GM21825 (cell line): Measurements from ENCODE around the gene LRRC74A.

ENCODE experiments used
- ATAC-seq: cut with Tn5 transposase; IDR thresholded peaks from one replicate; pipeline ENCODE4 v1.9.1; 2021; ENCODE audit warnings: mild to moderate bottlenecking, moderate library complexity; ENCODE audit not compliant: unreplicated experiment

Gene LRRC74A

DNA sequence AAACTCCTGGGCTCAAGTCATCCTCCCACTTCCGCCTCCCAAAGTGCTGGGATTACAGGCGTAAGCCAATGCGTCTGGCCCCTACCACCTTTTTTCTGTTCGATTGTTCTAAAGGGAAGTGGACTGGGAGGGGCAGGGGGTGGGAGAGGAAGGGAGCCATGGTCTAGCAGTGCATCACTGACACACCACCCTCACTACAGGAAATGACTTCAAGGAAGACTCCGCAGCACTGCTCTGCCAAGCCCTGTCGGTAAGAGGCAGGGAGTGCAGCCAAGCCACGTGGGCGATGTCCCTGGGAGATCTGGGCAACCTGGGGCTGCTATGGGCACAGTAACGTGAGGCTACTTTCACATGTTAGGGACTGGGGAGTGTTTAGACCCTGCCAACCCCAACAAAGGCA lies 18.0 kb downstream of the LRRC74A start:
- no peak for ATAC-seq

DNA sequence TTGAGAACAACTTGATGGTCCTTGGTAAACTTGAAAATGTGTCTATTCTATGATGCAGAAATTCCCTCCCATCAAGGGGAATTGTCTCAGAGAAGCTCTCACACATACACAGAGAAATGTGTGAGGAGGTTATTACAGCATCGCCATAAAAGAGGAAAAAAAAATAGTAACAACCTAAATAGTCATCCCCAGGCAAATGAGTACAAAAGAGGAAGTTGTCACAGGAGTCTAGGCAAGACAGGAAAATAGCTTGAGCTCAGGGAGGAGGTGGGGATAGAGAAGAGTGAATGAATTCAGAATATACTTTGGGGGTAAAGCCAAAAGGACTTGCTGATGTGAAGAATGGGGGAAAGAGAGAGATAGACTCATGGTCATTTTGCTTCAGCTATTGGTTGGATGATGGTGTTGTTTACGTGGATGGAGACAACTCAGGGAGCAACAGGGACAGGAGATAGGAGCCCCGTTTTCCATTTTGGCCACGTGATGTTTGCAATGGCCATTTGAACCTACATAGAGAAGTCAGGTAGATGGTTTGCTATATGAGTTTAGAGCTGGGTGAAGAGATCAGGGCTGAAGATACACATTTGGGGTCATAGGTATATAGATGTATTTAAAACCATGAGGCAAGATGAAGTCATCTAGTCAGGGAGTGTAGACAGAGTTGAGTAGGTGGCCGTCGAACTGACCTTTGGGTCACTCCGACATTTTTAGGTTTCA lies 20.3 kb downstream of the LRRC74A start:
- ATAC-seq = no peak

GRCh38 chr14:76848879-76849278 lies 22.7 kb downstream of the LRRC74A start:
- ATAC-seq = no peak

GRCh38 chr14:76855066-76855465 lies 28.9 kb downstream of the LRRC74A start:
- no peak for ATAC-seq

GRCh38 chr14:76856769-76857168 lies 30.6 kb downstream of the LRRC74A start:
- no peak for ATAC-seq

GRCh38 chr14:76861574-76862255 lies 35.5 kb downstream of the LRRC74A start:
- ATAC-seq = no peak

- no peak for ATAC-seq
These were observed 36.5 kb downstream of the LRRC74A start for GRCh38 chr14:76862546-76863282.

- no peak for ATAC-seq
These were observed 37.7 kb downstream of the LRRC74A start for GRCh38 chr14:76863724-76864407.

GRCh38 chr14:76866456-76866855 lies 40.2 kb downstream of the LRRC74A start:
- no peak for ATAC-seq

DNA sequence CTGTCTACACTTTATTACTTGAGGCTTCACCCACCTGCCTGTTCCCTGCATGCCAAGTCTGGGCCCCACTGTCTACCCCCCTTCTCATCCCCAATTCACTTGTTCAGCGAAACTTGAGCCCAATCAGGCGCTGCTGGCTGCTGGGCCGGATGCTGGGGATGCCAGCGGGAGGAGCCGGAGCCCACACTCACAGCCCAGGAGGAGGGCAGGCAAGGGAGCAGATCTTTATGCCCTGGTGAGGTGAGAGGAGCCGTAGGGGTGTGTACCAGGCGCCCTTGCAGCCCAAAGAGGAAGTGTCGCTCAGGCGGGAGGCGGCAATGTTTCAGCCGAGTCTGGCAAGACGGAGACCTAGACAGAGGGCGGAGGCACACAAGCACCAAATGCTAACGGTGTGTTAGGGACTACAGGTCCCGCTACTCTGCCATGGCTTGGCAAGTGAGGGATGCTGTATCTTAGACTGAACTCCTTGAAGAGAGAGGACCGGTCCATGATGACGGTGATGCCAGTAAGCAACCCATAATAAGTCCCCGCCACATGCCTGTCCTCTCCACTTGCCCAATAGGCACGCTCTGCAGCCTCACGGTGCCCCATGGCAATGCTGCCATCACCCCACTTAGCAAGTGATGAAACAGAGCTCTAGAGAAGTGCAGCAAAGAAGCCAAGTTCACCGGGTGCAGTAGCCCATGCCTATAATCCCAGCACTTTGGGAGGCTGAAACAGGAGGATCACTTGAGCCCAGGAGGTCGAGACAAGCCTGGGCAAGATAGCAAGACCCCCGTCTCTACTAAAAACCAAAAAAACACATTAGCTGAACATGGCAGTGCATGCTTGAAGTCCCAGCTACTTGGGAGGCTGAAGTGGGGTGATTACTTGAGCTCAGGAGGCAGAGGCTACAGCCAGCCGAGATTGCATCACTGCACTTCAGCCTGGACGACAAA lies 41.6 kb downstream of the LRRC74A start:
- ATAC-seq = no peak

DNA sequence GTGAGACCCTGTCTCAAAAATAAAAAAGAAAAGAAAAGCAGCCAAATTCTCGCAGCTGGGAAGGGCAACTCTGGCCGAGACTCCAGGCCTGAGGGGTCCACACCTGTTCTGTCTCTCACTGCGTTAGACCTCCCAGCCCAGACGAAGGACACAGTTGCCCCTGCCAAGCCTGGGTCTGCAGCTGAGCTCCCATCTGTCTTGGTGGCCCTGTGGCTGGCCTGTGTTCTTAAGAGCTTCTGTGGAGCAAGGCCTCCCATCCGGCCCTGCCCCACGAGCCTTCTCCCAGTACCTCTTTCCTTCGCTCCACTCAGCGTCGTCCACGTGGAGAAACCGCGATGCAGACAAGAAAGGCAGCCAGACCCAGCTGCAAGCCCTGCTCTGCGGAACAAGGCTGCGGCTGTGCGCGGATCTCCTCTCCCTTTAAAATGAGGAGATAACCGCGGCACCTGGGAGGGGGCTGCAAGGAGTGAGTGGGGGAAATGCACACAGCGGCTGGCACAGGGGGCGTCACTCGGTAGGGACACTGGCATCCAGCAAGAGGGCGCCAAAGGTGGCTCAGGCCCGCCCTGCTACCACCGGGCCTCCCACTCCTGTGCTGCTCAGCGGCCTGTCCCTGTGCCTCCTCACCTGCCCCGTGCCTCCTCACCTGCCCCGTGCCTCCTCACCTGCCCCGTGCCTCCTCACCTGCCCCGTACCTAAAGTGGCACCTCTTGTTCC lies 42.4 kb downstream of the LRRC74A start:
- no peak for ATAC-seq

GRCh38 chr14:76870166-76870565 lies 44.0 kb downstream of the LRRC74A start:
- no peak for ATAC-seq

DNA sequence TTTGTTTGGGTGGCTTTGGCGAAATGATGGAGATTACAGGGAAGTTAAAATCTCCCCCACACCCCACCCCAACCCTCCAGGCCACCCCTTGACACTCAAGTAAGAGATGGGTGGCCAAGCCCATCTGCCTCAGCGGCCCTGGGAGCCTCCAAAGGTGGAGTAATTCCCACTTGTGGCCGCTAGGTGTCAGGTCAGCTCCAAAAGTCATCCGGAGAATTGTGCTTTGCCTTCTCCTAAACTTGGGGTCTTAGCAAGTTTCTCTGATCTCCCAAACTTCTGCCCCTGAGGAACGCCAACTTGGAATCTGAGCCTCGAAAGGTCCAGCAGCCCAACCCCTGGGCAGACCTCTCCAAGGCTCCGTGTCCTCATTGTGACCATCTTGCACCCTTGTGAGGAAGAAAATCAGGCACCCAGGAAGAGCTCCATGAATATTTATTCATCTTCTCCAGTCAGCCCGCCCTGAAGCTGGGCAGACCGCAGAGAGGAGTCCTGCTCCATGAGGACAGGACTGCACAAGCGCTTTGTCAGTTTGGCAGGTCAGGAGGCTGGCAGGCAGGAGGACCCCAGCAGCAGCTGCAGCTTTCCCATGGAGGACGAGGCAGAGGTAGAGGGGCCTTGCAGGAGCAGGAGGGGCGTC lies 46.7 kb downstream of the LRRC74A start:
- no peak for ATAC-seq

- ATAC-seq = no peak
These were observed 48.5 kb downstream of the LRRC74A start for GRCh38 chr14:76874734-76875133.

- ATAC-seq = no peak
These were observed 49.9 kb downstream of the LRRC74A start for GRCh38 chr14:76876076-76876475.

DNA sequence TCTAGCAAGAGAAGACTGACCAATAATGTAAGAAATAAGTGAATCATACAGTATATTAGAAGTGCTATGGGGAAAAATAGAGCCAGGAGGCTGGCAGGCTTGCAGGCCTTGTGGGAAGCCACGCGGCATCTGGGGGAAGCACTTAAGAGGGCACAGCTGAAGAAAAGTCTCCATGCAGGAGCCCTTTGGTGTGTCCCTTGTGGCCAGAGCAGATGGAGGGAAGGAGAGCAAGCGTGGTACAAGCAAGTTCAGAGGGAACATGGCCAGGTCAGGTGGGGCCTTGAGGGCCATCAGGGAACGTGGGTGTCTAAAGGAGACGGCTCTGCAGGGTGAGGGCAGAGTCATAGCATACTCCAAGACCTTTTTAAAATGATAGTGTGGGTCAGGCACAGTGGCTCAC lies 51.7 kb downstream of the LRRC74A start:
- no peak for ATAC-seq

GRCh38 chr14:76880449-76880848 lies 54.2 kb downstream of the LRRC74A start:
- ATAC-seq = no peak

DNA sequence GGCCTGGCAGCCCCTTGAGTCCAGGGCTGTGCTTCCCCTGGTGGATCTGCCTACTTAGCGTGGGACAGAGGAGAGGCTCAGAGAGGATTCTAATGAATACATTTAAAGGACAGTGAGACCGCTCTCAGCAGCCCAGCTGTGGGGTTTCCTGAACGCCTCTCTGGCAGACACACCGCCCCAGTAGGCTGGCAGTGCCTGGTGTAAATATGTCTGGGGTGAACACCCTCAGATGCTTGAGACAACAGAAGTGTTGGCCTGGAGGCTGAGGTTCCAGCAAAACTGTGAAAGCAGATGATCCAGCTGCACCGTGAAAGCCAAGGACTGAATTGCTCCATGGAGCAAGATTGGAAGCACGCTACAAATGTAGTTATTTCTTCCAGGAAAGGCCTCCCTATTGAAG lies 55.1 kb downstream of the LRRC74A start:
- ATAC-seq = no peak

- ATAC-seq = no peak
These were observed 56.4 kb downstream of the LRRC74A start for GRCh38 chr14:76882651-76883050.
